Measurements from ENCODE around the gene MOG.
A peak's percentile ranks its signal among the peaks of the same experiment; 100 is the strongest.

MOG gene

DNA sequence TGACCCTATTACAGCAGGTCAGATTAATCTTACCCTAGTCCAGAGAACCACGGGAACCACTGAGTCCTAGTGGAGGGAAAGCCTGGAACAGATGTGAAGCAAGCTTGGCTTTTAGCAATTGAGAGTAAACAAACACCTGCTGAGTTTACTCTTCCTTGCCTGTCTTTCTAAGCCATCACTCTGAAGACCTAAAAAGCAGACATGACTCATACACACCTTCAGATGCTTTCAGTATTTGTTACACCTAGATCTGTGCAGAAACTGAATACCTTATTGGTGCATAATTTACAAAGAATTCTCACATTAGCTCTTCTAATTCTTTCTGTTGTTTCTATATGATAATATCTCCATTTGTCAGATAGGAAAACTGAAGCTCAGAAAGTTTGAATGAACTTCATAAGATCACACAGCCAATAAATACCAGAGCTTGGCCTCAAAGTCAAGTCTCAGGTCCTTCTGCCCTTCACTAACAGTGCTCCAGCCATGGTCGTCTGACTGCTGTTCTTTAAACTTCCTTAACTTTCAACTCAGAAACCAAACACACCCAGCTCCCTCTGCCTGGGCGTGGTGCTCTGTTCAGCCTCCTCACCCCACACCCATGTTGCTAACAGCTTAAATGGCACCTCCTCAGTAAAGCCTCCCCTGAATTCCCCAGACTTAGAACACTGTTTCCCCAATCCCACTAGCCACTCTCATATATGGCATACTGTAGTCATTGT lies 15.3 kb upstream of the MOG start:
- H3K4me3 ChIP-seq (ENCODE audit: insufficient read length, low read depth) = no peak overlapping the region
- H3K27me3 ChIP-seq (ENCODE audit: insufficient read depth, insufficient read length) = no peaks in the 10 kb centered on the region
- TF ChIP-seq YY1 (IDR thresholded peaks at IDR 0.05; ENCODE audit: insufficient read depth, insufficient read length) (no peak), ZNF274 (IDR thresholded peaks at IDR 0.05; ENCODE audit: low read depth, low read length) (no peak), SUZ12 (IDR thresholded peaks at IDR 0.05; ENCODE audit: extremely low read depth, insufficient read depth, insufficient read length) (no peak)
- no peaks in the 10 kb centered on the region for H3K4me1 ChIP-seq (ENCODE audit: insufficient read depth, insufficient read length)
- H3K36me3 ChIP-seq (ENCODE audit: insufficient read depth, insufficient read length, low read length) = no peaks in the 10 kb centered on the region
- H3K9me3 ChIP-seq (ENCODE audit: insufficient read depth, low read length) = no peaks in the 10 kb centered on the region
- H3K9ac ChIP-seq (ENCODE audit: insufficient read length, low read depth) = no peak overlapping the region
- no peak for DNase-seq (ENCODE audit: low read depth, low spot score)

DNA sequence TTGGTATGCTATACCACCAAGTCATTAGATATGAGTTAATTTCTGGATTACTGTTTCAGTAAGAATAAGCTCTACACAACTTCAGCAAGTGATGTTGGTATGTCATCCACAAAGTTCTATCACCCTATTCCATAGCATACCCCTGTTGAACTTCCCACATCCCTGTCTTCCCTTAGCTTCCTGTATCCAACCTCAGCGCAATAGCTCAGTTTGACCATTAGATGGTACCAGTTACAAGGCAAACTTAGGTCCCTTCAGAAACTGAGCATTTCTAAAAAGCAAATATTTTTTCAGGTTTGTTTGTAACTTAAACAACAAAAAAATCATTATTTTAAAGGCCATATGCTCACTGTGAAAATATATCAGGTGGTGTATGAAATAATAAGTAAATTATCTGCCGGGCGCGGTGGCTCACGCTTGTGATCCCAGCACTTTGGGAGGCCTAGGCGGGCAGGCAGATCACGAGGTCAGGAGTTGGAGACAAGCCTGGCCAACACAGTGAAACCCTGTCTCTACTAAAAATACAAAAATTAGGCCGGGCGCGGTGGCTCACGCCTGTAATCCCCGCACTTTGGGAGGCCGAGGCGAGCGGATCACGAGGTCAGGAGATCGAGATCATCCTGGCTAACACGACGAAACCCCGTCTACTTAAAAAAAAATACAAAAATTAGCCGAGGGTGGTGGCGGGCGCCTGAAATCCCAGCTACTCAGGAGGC lies 8.8 kb upstream of the MOG start:
- peaks cover 2% of the 10 kb centered on the region for H3K4me1 ChIP-seq (ENCODE audit: insufficient read depth, insufficient read length)
- no peak overlapping the region for H3K9ac ChIP-seq (ENCODE audit: insufficient read length, low read depth)
- H3K27me3 ChIP-seq (ENCODE audit: insufficient read depth, insufficient read length) = no peaks in the 10 kb centered on the region
- H3K4me3 ChIP-seq (ENCODE audit: insufficient read length, low read depth) = no peak overlapping the region
- no peaks in the 10 kb centered on the region for H3K36me3 ChIP-seq (ENCODE audit: insufficient read depth, insufficient read length, low read length)
- H3K9me3 ChIP-seq (ENCODE audit: insufficient read depth, low read length) = no peaks in the 10 kb centered on the region
- DNase-seq (ENCODE audit: low read depth, low spot score) = no peak
- no peak for TF ChIP-seq SUZ12 (IDR thresholded peaks at IDR 0.05; ENCODE audit: extremely low read depth, insufficient read depth, insufficient read length)

DNA sequence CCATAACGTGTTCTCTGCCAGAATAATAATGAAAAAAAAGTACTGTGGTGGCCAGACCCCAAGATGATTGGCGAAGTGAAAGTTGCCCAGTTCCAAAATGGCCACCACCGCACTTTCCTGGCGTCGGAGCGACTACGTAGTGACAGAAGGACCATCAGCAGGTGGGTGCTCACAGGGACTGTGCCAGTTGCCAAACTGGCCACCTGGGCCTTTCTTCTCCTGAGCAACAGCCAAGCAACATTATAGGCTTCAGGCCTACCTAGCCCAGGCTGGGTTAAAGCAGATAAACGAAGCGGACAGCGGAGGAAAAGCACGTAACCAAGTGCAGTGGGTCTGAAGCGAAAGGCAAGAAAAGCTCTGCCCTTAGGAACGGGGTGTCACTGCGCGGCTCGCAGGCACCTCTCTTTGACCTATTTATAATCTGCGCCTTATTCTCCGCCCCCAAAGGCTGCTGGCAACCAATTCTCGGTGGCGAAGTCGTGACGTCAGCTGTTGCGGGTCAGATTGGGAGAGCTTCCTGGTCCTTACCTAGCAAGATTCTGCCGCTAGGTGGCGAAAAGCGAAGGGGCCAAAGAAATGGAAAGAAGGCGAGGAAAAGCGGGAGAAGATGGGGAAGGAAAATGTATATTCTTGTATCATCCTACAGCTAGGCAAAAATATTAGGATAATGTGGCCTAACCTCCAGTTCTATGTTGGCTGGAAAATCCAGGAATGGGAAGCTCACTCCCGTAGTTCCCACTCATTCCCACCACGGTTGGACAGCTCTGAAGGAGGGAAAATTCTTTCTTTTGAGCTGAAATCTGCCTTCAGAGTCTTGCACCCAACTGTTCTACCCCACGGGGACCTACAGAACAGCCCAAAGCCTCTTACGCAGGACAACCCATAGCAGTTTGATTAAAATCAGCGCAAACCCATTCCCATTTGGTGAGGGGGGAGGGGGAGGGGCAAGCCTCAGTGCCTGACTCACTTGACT lies 6.9 kb upstream of the MOG start:
- DNase-seq (ENCODE audit: low read depth, low spot score) = peak; percentile 95
- H3K9ac ChIP-seq (ENCODE audit: insufficient read length, low read depth) = peak overlapping the region; percentile 62
- TF ChIP-seq ZNF274 (IDR thresholded peaks at IDR 0.05; ENCODE audit: low read depth, low read length) (no peak), YY1 (IDR thresholded peaks at IDR 0.05; ENCODE audit: insufficient read depth, insufficient read length) (peak; percentile 66)

DNA sequence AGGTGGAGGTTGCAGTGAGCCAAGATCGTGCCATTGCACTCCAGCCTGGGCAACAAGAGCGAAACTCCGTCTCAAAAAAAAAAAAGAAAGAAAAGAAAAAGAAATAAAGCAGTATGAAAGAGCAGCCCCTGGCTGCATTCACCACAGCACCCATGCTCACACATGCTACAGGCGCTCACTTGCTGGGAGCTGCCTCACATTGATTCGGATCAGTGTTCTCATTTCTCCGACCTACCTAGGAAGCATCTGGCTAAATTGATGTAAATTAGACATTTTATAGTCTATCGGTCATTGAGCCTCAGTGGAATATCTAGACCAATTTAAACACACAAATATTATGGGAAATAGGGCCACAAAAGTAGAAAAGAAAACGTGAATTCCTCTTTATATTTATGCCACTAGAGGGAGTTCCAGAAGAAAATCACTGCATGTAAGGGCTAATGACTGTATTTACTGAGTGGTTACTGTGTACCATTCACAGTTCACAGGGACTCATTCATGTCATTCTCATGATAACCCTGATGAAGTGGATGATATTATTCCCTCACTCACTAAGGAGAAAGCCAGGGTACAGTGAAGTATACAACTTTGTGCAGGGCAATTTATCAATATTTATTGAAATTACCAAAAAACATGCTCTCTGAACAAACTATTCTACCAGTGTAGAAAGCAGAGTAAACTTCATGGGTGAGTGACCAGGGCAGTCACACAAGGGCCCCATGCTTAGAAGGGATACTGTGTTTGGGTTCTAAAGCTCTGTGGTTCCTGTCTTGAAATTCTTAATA lies 5.3 kb upstream of the MOG start:
- H3K4me1 ChIP-seq (ENCODE audit: insufficient read depth, insufficient read length) = peaks cover 6% of the 10 kb centered on the region
- H3K9ac ChIP-seq (ENCODE audit: insufficient read length, low read depth) = no peak overlapping the region
- no peaks in the 10 kb centered on the region for H3K9me3 ChIP-seq (ENCODE audit: insufficient read depth, low read length)
- H3K36me3 ChIP-seq (ENCODE audit: insufficient read depth, insufficient read length, low read length) = no peaks in the 10 kb centered on the region
- no peak for TF ChIP-seq ZNF274 (IDR thresholded peaks at IDR 0.05; ENCODE audit: low read depth, low read length)
- H3K4me3 ChIP-seq (ENCODE audit: insufficient read length, low read depth) = no peak overlapping the region
- DNase-seq (ENCODE audit: low read depth, low spot score) = no peak
- no peaks in the 10 kb centered on the region for H3K27me3 ChIP-seq (ENCODE audit: insufficient read depth, insufficient read length)

More for the DNA sequence above, 6.9 kb upstream of the MOG start:
- Histone ChIP-seq H3K4me1 (ENCODE audit: insufficient read depth, insufficient read length) (peaks cover 2% of the 10 kb centered on the region), H3K27me3 (ENCODE audit: insufficient read depth, insufficient read length) (no peaks in the 10 kb centered on the region), H3K4me3 (ENCODE audit: insufficient read length, low read depth) (peak overlapping the region; percentile 31), H3K36me3 (ENCODE audit: insufficient read depth, insufficient read length, low read length) (no peaks in the 10 kb centered on the region), H3K9me3 (ENCODE audit: insufficient read depth, low read length) (no peaks in the 10 kb centered on the region)

DNA sequence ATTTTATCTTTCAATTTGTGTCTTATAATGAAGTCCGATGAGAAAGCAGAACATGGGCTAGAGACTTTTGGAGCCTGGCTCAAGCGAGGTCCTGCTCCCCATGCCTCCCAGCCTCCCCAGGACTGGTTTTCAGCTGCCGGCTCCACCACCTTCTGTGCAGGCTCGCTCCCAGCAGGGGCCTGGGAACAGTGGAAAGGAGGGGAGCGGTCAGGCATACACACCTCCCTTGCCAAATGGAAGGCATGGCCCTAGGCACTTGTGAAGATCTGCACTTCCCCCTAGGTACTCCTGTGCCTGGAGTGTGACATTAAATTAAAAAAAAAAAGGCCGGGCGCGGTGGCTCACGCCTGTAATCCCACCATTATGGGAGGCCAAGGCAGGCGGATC lies 4.7 kb upstream of the MOG start:
- no peak for DNase-seq (ENCODE audit: low read depth, low spot score)
- Histone ChIP-seq H3K9me3 (ENCODE audit: insufficient read depth, low read length) (no peaks in the 10 kb centered on the region), H3K4me3 (ENCODE audit: insufficient read length, low read depth) (no peak overlapping the region), H3K9ac (ENCODE audit: insufficient read length, low read depth) (no peak overlapping the region), H3K27me3 (ENCODE audit: insufficient read depth, insufficient read length) (no peaks in the 10 kb centered on the region), H3K36me3 (ENCODE audit: insufficient read depth, insufficient read length, low read length) (no peaks in the 10 kb centered on the region), H3K4me1 (ENCODE audit: insufficient read depth, insufficient read length) (peaks cover 10% of the 10 kb centered on the region)
- TF ChIP-seq ZNF274 (IDR thresholded peaks at IDR 0.05; ENCODE audit: low read depth, low read length) (no peak), SUZ12 (IDR thresholded peaks at IDR 0.05; ENCODE audit: extremely low read depth, insufficient read depth, insufficient read length) (no peak), YY1 (IDR thresholded peaks at IDR 0.05; ENCODE audit: insufficient read depth, insufficient read length) (no peak)

DNA sequence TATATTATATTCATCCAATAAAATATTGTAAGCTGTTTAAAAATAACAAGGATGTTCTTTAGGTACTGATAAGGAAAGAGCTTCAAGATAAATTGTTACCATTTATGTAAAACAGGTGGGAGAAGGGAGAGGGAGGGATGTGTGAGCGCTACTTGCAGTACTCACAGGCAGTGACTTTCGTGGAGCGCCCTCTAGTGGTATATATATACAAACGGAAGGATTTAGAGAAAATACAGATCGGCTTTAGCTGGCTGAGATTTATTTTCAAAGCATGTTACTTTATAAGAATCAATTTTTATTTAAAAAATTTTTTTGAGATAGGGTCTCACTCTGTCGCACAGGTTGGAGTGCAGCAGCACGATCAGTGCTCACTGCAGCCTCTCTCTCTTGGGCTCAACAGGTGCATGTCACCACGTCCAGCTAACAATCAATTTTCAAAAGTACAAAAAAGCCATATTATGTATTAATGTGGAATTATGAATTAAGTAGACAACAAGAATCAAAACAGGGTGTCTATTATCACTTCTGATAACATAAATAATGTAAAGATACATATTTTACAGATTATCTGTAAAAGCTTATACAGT lies 3.3 kb upstream of the MOG start:
- H3K4me1 ChIP-seq (ENCODE audit: insufficient read depth, insufficient read length) = peaks cover 10% of the 10 kb centered on the region
- no peaks in the 10 kb centered on the region for H3K9me3 ChIP-seq (ENCODE audit: insufficient read depth, low read length)
- H3K27me3 ChIP-seq (ENCODE audit: insufficient read depth, insufficient read length) = no peaks in the 10 kb centered on the region
- H3K4me3 ChIP-seq (ENCODE audit: insufficient read length, low read depth) = no peak overlapping the region
- no peak for DNase-seq (ENCODE audit: low read depth, low spot score)
- H3K9ac ChIP-seq (ENCODE audit: insufficient read length, low read depth) = no peak overlapping the region
- TF ChIP-seq SUZ12 (IDR thresholded peaks at IDR 0.05; ENCODE audit: extremely low read depth, insufficient read depth, insufficient read length) (no peak), ZNF274 (IDR thresholded peaks at IDR 0.05; ENCODE audit: low read depth, low read length) (no peak), YY1 (IDR thresholded peaks at IDR 0.05; ENCODE audit: insufficient read depth, insufficient read length) (no peak)
- no peaks in the 10 kb centered on the region for H3K36me3 ChIP-seq (ENCODE audit: insufficient read depth, insufficient read length, low read length)
